Left ventricle myocardium inferior (tissue), 1 donor: ENCODE data around the gene EXOSC5. TPM values are rescaled to one million over a fixed set of nuclear protein-coding genes. Genes with fewer than 3 reads are reported as not detected.

Experiments used
- DNase-seq: peaks from one replicate; pipeline ENCODE4 v3.0.0-alpha.2; 2020
- H3K27ac ChIP-seq: fragments of 200-600 bp; replicated peaks from 2 replicates; pipeline ENCODE4 v1.8.0; 2021
- H3K27me3 ChIP-seq: fragments of 200-600 bp; 2 replicates; pipeline ENCODE4 v1.8.0; 2021; ENCODE audit warnings: low read depth
- H3K36me3 ChIP-seq: fragments of 200-600 bp; 2 replicates; pipeline ENCODE4 v1.8.0; 2021
- H3K4me1 ChIP-seq: fragments of 200-600 bp; 2 replicates; pipeline ENCODE4 v1.8.0; 2021
- H3K4me3 ChIP-seq: fragments of 200-600 bp; 2 replicates; pipeline ENCODE4 v1.8.0; 2021; ENCODE audit warnings: mild to moderate bottlenecking, moderate library complexity
- H3K9me3 ChIP-seq: fragments of 200-600 bp; replicated peaks from 2 replicates; pipeline ENCODE4 v1.8.0; 2021
- intact Hi-C: fragments of 100-400 bp; cut with micrococcal nuclease; formaldehyde crosslinking; loops from one replicate; pipeline ENCODE4 v1.11.0; 2022
- total RNA-seq: library from RNA; stranded (reverse); fragmentation: NEBNext Ultra II Directional; extraction: Animal tissue kit (Norgen Biotek cat#: 25700); gene quantifications from one replicate; pipeline ENCODE4 v1.2.1, GENCODE V29; 2021
- TF ChIP-seq, protein P1 (sequence below): fragments of 200-600 bp; IDR thresholded peaks from 2 replicates; pipeline ENCODE4 v1.8.0; 2021; ENCODE audit warnings: antibody characterized with exemption, mild to moderate bottlenecking, borderline replicate concordance
- donor health status: DM: no; HTN: yes; CAD: no; lungs with severe emphysema.

Gene EXOSC5
- total RNA-seq, 1 donor from 2014 or later = 17.4 TPM

DNA sequence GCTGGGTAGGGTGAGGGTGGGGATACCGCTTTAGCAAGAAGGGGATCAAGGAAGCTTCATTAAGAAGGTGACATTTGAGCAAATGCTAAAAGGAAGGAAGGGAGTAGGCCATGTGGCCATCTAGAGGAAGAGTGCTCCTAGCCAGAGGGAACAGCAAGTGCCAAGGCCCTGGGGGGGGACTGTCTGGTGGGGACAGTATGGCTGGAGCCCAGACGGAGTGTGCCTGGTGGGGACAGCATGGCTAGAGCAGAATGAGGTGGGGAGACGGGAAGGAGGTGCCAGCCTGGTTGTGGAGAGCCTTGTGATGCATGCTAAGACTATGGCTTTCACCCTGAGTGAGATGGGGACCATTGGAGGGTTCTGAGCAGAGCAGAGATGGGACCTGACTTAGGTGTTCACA lies 41.4 kb downstream of the EXOSC5 start:
- H3K27me3 ChIP-seq = peaks cover 13% of the 10 kb centered on the region

DNA sequence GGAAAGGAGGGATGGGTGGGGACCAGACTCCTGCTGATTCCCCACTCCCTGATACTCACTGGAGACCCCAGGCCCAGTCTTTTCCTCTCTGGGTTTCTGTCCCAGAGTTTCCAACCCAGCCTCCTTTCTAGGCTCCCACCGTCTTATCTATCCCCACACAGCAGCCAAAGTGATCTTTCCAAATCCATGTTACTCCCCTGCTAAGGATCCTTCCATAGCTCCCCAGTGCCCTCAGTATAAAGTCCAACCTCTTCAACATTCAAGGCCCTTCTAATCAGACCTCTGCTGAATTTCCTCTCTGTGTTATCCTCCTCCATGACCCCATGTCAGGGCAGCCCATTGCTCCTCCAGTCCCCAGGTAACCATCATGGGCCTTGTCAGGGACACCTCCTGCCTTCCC lies 42.1 kb downstream of the EXOSC5 start:
- peaks cover 13% of the 10 kb centered on the region for H3K27me3 ChIP-seq
- intact Hi-C loops = no loop called here
- no peaks in the 10 kb centered on the region for H3K36me3 ChIP-seq
- H3K27ac ChIP-seq = peak overlapping the region; percentile 66
- no peak overlapping the region for H3K4me3 ChIP-seq
- no peaks in the 10 kb centered on the region for H3K9me3 ChIP-seq
- TF ChIP-seq, protein P1, sequence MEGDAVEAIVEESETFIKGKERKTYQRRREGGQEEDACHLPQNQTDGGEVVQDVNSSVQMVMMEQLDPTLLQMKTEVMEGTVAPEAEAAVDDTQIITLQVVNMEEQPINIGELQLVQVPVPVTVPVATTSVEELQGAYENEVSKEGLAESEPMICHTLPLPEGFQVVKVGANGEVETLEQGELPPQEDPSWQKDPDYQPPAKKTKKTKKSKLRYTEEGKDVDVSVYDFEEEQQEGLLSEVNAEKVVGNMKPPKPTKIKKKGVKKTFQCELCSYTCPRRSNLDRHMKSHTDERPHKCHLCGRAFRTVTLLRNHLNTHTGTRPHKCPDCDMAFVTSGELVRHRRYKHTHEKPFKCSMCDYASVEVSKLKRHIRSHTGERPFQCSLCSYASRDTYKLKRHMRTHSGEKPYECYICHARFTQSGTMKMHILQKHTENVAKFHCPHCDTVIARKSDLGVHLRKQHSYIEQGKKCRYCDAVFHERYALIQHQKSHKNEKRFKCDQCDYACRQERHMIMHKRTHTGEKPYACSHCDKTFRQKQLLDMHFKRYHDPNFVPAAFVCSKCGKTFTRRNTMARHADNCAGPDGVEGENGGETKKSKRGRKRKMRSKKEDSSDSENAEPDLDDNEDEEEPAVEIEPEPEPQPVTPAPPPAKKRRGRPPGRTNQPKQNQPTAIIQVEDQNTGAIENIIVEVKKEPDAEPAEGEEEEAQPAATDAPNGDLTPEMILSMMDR = no peak
- H3K4me1 ChIP-seq = peaks cover 63% of the 10 kb centered on the region
- DNase-seq = no peak

More for the DNA sequence above, 41.4 kb downstream of the EXOSC5 start:
- DNase-seq = peak; percentile 35
- TF ChIP-seq, protein P1 = no peak
- Histone ChIP-seq H3K4me1 (peaks cover 55% of the 10 kb centered on the region), H3K27ac (peak overlapping the region; percentile 66), H3K36me3 (no peaks in the 10 kb centered on the region), H3K9me3 (no peaks in the 10 kb centered on the region), H3K4me3 (no peak overlapping the region)
- intact Hi-C loops = no loop called here

DNA sequence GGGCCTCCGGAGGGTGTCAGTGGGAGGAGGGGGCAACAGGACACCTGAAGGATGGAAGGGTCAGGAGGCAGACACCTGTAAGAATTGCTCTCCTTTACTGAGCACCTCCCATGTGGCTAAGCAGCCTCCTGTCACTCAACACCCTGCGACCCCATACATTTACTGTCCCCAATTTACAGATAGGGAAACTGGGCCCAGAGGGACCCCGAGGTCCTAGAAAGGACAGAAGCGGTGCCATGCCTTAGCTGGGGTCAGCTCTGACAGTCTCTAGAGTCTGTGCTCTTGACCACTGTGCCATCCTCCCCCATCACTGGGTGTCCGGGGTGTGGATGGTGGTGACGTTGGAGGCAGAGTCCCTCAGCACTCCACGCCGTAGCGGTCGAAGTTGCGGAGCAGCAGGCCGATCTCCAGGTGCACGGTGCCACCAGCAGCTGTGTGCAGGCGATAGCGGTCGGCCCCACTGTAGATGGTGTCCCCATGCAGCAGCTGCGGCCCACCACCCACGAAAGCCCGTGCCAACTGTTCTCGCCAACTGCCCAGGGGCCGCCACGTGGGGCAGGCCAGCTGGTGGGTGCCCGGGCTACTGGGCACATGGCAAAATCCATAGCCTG lies 42.7 kb downstream of the EXOSC5 start:
- peaks cover 13% of the 10 kb centered on the region for H3K27me3 ChIP-seq
- H3K36me3 ChIP-seq = no peaks in the 10 kb centered on the region
- H3K4me3 ChIP-seq = peak overlapping the region; percentile 93
- DNase-seq = peak; percentile 28
- peaks cover 67% of the 10 kb centered on the region for H3K4me1 ChIP-seq
- H3K9me3 ChIP-seq = no peaks in the 10 kb centered on the region
- H3K27ac ChIP-seq = peak overlapping the region; percentile 94
- intact Hi-C loops = no loop called here
- TF ChIP-seq, protein P1 = no peak

DNA sequence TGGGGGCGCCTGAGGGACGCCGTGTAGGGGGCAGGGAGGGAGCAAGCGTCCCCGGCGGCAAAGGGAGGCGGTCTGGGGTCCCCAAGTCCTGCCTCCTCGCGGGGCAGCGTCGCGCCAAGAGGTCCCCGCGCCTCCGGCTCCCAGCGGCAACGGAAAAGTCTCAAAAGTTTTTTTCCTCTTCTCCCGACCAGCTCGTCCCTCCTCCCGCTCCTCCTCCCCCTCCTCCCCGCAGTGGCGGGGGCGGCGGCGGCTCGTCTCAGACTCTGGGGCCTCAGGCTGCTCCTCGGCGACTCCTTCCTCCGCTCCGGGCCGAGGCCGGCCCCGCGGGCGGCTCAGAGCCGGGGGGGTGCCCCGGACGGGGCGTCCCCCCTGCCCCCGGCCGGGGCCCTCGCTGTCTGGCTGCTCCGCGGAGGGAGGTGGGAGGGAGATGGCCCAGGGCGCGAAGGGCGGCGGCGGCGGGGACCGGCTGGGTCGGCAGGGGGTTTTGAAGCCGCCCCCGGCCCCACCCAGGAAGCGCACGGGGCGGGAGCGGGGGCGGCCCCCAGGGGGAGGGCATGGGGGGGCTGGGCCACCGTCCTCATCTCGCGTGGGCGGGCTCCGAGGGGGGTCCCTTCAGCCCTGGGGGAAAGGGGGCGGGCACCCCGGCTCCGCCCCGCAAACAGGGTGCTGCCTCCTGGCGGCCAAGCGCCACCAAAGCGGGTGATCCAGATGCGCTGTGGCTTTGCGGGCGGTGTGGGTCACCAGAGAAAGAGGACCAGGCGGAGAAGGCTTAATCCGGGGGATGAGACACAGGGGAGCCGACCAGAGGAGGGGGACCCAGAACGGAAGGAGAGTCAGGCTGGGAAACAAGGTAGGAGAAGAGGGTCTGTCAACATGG lies 43.5 kb downstream of the EXOSC5 start, which contains the start of gene TGFB1:
TSS of gene TGFB1 (minus strand) at position 457 of the 877 bp plus-strand sequence. CDS start 878 bp downstream, outside the sequence.
- intact Hi-C loops = no loop called here
- H3K27ac ChIP-seq = peak within 1 kb of the TSS; percentile 94
- peaks cover 13% of the 10 kb centered on the region for H3K27me3 ChIP-seq
- no peaks in the 10 kb centered on the region for H3K36me3 ChIP-seq
- peaks cover 74% of the 10 kb centered on the region for H3K4me1 ChIP-seq
- no peaks in the 10 kb centered on the region for H3K9me3 ChIP-seq
- H3K4me3 ChIP-seq = peak within 1 kb of the TSS; percentile 93
- DNase-seq = peak; percentile 89
- TF ChIP-seq, protein P1 = peak; percentile 91

DNA sequence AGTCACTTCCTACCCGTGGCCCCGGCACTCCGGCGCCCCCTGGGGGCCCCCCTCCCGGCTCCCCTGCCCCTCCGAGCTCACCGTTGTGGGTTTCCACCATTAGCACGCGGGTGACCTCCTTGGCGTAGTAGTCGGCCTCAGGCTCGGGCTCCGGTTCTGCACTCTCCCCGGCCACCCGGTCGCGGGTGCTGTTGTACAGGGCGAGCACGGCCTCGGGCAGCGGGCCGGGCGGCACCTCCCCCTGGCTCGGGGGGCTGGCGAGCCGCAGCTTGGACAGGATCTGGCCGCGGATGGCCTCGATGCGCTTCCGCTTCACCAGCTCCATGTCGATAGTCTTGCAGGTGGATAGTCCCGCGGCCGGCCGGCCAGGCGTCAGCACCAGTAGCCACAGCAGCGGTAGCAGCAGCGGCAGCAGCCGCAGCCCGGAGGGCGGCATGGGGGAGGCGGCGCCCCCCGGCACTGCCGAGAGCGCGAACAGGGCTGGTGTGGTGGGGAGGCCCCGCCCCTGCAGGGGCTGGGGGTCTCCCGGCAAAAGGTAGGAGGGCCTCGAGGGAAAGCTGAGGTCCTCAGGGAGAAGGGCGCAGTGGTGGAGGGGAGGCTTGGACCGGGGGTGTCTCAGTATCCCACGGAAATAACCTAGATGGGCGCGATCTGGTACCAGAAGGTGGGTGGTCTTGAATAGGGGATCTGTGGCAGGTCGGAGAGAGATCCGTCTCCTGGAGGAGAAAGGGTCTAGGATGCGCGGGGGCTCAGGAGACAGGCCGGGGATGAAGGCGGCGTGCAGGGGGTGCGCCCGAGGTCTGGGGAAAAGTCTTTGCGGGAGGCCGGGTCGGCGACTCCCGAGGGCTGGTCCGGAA lies 44.3 kb downstream of the EXOSC5 start:
- Histone ChIP-seq H3K9me3 (no peaks in the 10 kb centered on the region), H3K4me1 (peaks cover 74% of the 10 kb centered on the region), H3K27me3 (peaks cover 13% of the 10 kb centered on the region), H3K27ac (peak overlapping the region; percentile 94), H3K36me3 (peaks cover 5% of the 10 kb centered on the region), H3K4me3 (peak overlapping the region; percentile 93)
- peak; percentile 76 for DNase-seq
- intact Hi-C loops = no loop called here
- TF ChIP-seq, protein P1 = peak; percentile 48
